ENCODE measurements around the gene DKK3.

The DKK3 gene

GRCh38 chr11:12029738-12030363, 21.4 kb upstream of the DKK3 start:
- DNase-seq: no peak

GRCh38 chr11:12029119-12029518, 20.7 kb upstream of the DKK3 start:
- no peak for DNase-seq

GRCh38 chr11:12028303-12028702, 19.9 kb upstream of the DKK3 start:
- no peak for DNase-seq

- no peak for DNase-seq
Measured at GRCh38 chr11:12026331-12027211, 18.1 kb upstream of the DKK3 start.

- DNase-seq: peak; percentile 16
Measured at GRCh38 chr11:12024254-12024926, 16.0 kb upstream of the DKK3 start.

- DNase-seq: no peak
Measured at GRCh38 chr11:12023015-12023414, 14.6 kb upstream of the DKK3 start.

- DNase-seq: no peak
Measured at GRCh38 chr11:12020546-12020945, 12.1 kb upstream of the DKK3 start.

GRCh38 chr11:12019866-12020416, 11.5 kb upstream of the DKK3 start:
- DNase-seq: no peak

- no peak for DNase-seq
Measured at GRCh38 chr11:12019337-12019736, 10.9 kb upstream of the DKK3 start.

- DNase-seq: no peak
Measured at GRCh38 chr11:12017865-12018453, 9.5 kb upstream of the DKK3 start.

- DNase-seq: no peak
Measured at GRCh38 chr11:12017243-12017678, 8.8 kb upstream of the DKK3 start.

GRCh38 chr11:12016246-12016645, 7.8 kb upstream of the DKK3 start:
- no peak for DNase-seq

GRCh38 chr11:12015486-12015885, 7.1 kb upstream of the DKK3 start:
- no peak for DNase-seq

GRCh38 chr11:12013781-12014180, 5.4 kb upstream of the DKK3 start:
- no peak for DNase-seq

- DNase-seq: no peak
Measured at GRCh38 chr11:12009617-12010321, 1.3 kb upstream of the DKK3 start.

- no peak for DNase-seq
Measured at GRCh38 chr11:12008790-12009616, 577 bp upstream of the DKK3 start.

- no peak for DNase-seq
Measured at GRCh38 chr11:12007230-12007593, 1.2 kb downstream of the DKK3 start.

- no peak for DNase-seq
Measured at GRCh38 chr11:12006552-12007229, 1.7 kb downstream of the DKK3 start.

GRCh38 chr11:12005476-12005875, 3.0 kb downstream of the DKK3 start:
- DNase-seq: no peak

GRCh38 chr11:12005061-12005460, 3.4 kb downstream of the DKK3 start:
- DNase-seq: no peak

GRCh38 chr11:12003815-12004214, 4.6 kb downstream of the DKK3 start:
- no peak for DNase-seq

All from hematopoietic multipotent progenitor cell treated with erythropoietin and hydrocortisone succinate and interleukin-3 and kit ligand, for 8 days (in vitro differentiated cells).